ENCODE measurements around the gene JUNB.

DNA sequence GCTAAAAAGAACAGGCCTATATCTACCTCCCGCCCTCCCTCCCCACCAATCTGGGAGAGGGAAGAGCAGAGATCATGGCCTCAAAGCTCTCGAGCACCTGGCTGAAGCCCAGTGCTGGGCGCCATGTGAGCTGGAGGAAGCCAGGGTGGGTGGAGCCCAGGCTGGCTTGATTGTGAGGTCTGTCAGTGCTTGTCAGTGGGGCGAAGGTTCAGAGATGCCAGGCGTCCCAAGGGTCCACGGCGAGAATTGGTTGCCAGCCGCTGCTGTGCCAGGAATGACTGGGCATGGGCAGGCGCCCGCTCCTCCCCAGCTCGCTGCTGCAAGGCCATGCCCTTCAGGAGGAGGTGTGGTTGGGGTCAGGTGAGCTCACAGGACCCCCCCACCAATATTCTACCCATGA lies 28.2 kb upstream of the JUNB start:
- no peak for TF ChIP-seq CTCF (conservative IDR thresholded peaks at IDR 0.05; ENCODE audit: low read length)
- no peak for TF ChIP-seq EZH2phosphoT487 (IDR thresholded peaks at IDR 0.05; ENCODE audit: borderline replicate concordance)
